Heart left ventricle (tissue), 16 donors: ENCODE measurements around the gene CLDN24. TPM values are rescaled to one million over a fixed set of nuclear protein-coding genes. Genes with fewer than 3 reads are reported as not detected.

ENCODE experiments used
- ATAC-seq, 4 donors: fragments of 200-7000 bp; cut with Tn5 transposase; one replicate each; pipeline ENCODE4 v1.9.1; 2020 to 2022; ENCODE audit warnings: moderate library complexity in 4 of 4, mild to moderate bottlenecking in 3 of 4, moderate number of reproducible peaks in 1 of 4
- DNase-seq, 5 donors: peaks; one replicate each; pipeline ENCODE4 v3.0.0-alpha.2; 2020
- H3K27ac ChIP-seq, 12 donors: fragments of 200-600 bp; sonication (generic) in 4 of 12; one replicate each; pipeline versions ENCODE4 v1.5.0 to v1.8.0; 2016 to 2022; ENCODE audit warnings: mild to moderate bottlenecking in 2 of 12
- H3K27me3 ChIP-seq, 9 donors: fragments of 200-600 bp; sonication (generic) in 2 of 9; one replicate each; pipeline versions ENCODE4 v1.5.1 to v1.8.0; 2016 to 2022; ENCODE audit warnings: mild to moderate bottlenecking in 3 of 9
- H3K36me3 ChIP-seq, 9 donors: fragments of 200-600 bp; sonication (generic) in 2 of 9; one replicate each; pipeline versions ENCODE4 v1.5.0 to v1.8.0; 2018 to 2022; ENCODE audit warnings: mild to moderate bottlenecking in 2 of 9
- H3K4me1 ChIP-seq, 12 donors: fragments of 200-600 bp; sonication (generic) in 4 of 12; one replicate each; pipeline versions ENCODE4 v1.5.0 to v1.8.0; 2016 to 2022; ENCODE audit warnings: mild to moderate bottlenecking in 3 of 12
- H3K4me3 ChIP-seq, 12 donors: fragments of 200-600 bp; sonication (generic) in 4 of 12; one replicate each; pipeline versions ENCODE4 v1.5.0 to v1.8.0; 2017 to 2022; ENCODE audit warnings: mild to moderate bottlenecking in 9 of 12, moderate library complexity in 4 of 12
- H3K9me3 ChIP-seq, 12 donors: fragments of 200-600 bp; sonication (generic) in 4 of 12; one replicate each; pipeline versions ENCODE4 v1.5.0 to v1.8.0; 2016 to 2022; ENCODE audit warnings: mild to moderate bottlenecking in 1 of 12
- CTCF ChIP-seq, 12 donors: fragments of 200-600 bp; sonication (generic) in 4 of 12; IDR thresholded peaks; one replicate each; pipeline versions ENCODE4 v1.5.0 to v1.8.0; 2018 to 2022; ENCODE audit warnings: antibody characterized with exemption in 12 of 12, mild to moderate bottlenecking in 5 of 12
- POLR2A ChIP-seq, 2 donors: fragments of 450-650 bp; IDR thresholded peaks; one replicate each; pipeline ENCODE4 v1.6.1; 2017; ENCODE audit warnings: antibody characterized with exemption in 2 of 2, mild to moderate bottlenecking in 2 of 2, moderate library complexity in 2 of 2
- WGBS, 4 donors: extraction: QIAGEN DNeasy Blood & Tissue Kit in 2 of 4; methylation state at CpG; one replicate each; pipeline versions ENCODE4 v1.1.5 to v1.1.7; 2013 to 2018; 5-methylcytosine and 5-hydroxymethylcytosine counted together
- intact Hi-C, 10 donors: fragments of 100-400 bp; cut with DNase I; formaldehyde crosslinking; loops; one replicate each; pipeline versions ENCODE4 v1.11.1 to v1.14.2; 2022
- polyA plus RNA-seq, 2 donors: library from polyadenylated mRNA; stranded (reverse); fragments of 200-250 nt; gene quantifications; one replicate each; pipeline ENCODE4 v1.2.3, GENCODE V29; 2013
- total RNA-seq, 9 donors: library from RNA; depleted of rRNA in 2 of 9; stranded (reverse); fragments of >200 nt in 2 of 9; fragmentation: NEBNext Ultra II Directional in 3 of 9; extraction: Animal tissue kit (Norgen Biotek cat#: 25700) in 3 of 9; gene quantifications; one replicate each; pipeline versions ENCODE4 v1.1.0 to v1.2.4, GENCODE V29; 2016 to 2023
- donor health status: ischemic (EF 13 %, LVEDD 7.1; RV severe dilation, severe dysfunction).
- donor health status: healthy with polysubstance abuse.
- donor health status: DM: no; HTN: yes; CAD: no.
- donor health status: DM: no; HTN: no; CAD: no.
- donor health status: ischemic (EF 25% LVEDD 6.9; RV normal size, moderate dysfunction).
- donor health status: ischemic (EF 25% LVEDD 5.7; RV mildly dilated, moderate dysfunction).
- donor health status: healthy.
- donor health status: DM: yes; HTN: yes; CAD: no.
- donor health status: ischemic (EF 35%, LVEDD 5.7; RV mildly dilated, moderate dysfunction).
- donor health status: nonischemic (EF 11% LVEDD 7.7; RV severe dilation, severe dysfunction).
- donor health status: DM: yes; HTN: yes; CAD: no.
- donor health status: PGD.
- donor health status: ischemic (EF 29% LVEDD 5.4; RV normal size, mild dysfunction).
- donor health status: nonischemic (EF 23%, LVEDD 6.1; RV moderate dilation, normal function).

CLDN24 gene
- total and polyA plus RNA-seq, 11 donors: not detected

- no peak for TF ChIP-seq POLR2A (IDR thresholded peaks at IDR 0.05)
- no peak for TF ChIP-seq CTCF (IDR thresholded peaks at IDR 0.05)
- H3K4me1 ChIP-seq: no peaks in the 10 kb centered on the region
- no peaks in the 10 kb centered on the region for H3K27me3 ChIP-seq
- ATAC-seq (no peak), DNase-seq (no peak)
- H3K4me3 ChIP-seq: no peak overlapping the region
- H3K36me3 ChIP-seq: peaks cover 0 to 74% (median 47%) of the 10 kb centered on the region in 9 donors
- WGBS, 4 donors: 95 to 97% (median 95%) methylated on average over 15 of the region's 15 CpGs
- H3K9me3 ChIP-seq: no peaks in the 10 kb centered on the region
- no peak overlapping the region for H3K27ac ChIP-seq
- intact Hi-C loops: loop anchor here in 1 of 10 donors (10.0 kb wide), 1 partner anchor 90 kb away; no protein-coding TSS in a partner anchor
Observed at GRCh38 chr4:183314336-183314735, 7.9 kb downstream of the CLDN24 start.

- TF ChIP-seq CTCF (IDR thresholded peaks at IDR 0.05): no peak
- no peak for TF ChIP-seq POLR2A (IDR thresholded peaks at IDR 0.05)
- Histone ChIP-seq H3K27ac (no peak overlapping the region), H3K27me3 (no peaks in the 10 kb centered on the region), H3K4me3 (no peak overlapping the region), H3K4me1 (no peaks in the 10 kb centered on the region), H3K36me3 (peaks cover 0 to 67% (median 44%) of the 10 kb centered on the region in 9 donors), H3K9me3 (no peaks in the 10 kb centered on the region)
- DNase-seq: no peak
- intact Hi-C loops: loop anchor here in 1 of 10 donors (10.0 kb wide), 1 partner anchor 92 kb away; no protein-coding TSS in a partner anchor
- ATAC-seq: peak in 1 of 4 donors; percentile 27
- WGBS, 4 donors: 85 to 98% (median 91%) methylated on average over 5 of the region's 5 CpGs
Observed at GRCh38 chr4:183312841-183313240, 9.4 kb downstream of the CLDN24 start.

- Histone ChIP-seq H3K9me3 (no peaks in the 10 kb centered on the region), H3K36me3 (peaks cover 0 to 33% (median 2%) of the 10 kb centered on the region in 9 donors), H3K27me3 (no peaks in the 10 kb centered on the region), H3K4me1 (no peaks in the 10 kb centered on the region), H3K4me3 (no peak overlapping the region), H3K27ac (no peak overlapping the region)
- no peak for TF ChIP-seq CTCF (IDR thresholded peaks at IDR 0.05)
- ATAC-seq: no peak
- 91 to 98% (median 92%) methylated on average over 3 of the region's 3 CpGs for WGBS, 4 donors
- no peak for DNase-seq
- intact Hi-C loops: no loop called here
Observed at GRCh38 chr4:183306811-183307210, 15.4 kb downstream of the CLDN24 start.

- TF ChIP-seq CTCF (IDR thresholded peaks at IDR 0.05) (no peak), POLR2A (IDR thresholded peaks at IDR 0.05) (no peak)
- H3K27me3 ChIP-seq: no peaks in the 10 kb centered on the region
- intact Hi-C loops: no loop called here
- no peak overlapping the region for H3K4me3 ChIP-seq
- no peak overlapping the region for H3K27ac ChIP-seq
- H3K36me3 ChIP-seq: peaks cover 0 to 33% (median 4%) of the 10 kb centered on the region in 9 donors
- WGBS, 4 donors: 95 to 99% (median 98%) methylated on average over 2 of the region's 2 CpGs
- H3K9me3 ChIP-seq: no peaks in the 10 kb centered on the region
- DNase-seq (no peak), ATAC-seq (no peak)
- peaks cover 0 to 10% (median 0%) of the 10 kb centered on the region in 12 donors for H3K4me1 ChIP-seq
Observed at GRCh38 chr4:183304538-183304937, 17.7 kb downstream of the CLDN24 start.
